Esophagus (tissue), 2 donors: Measurements from ENCODE around the gene WFS1. TPM values are rescaled to one million over a fixed set of nuclear protein-coding genes. Genes with fewer than 3 reads are reported as not detected.

Source experiments
- H3K27ac ChIP-seq, 2 donors: one replicate each; pipeline ENCODE4 v1.5.1; 2013; ENCODE audit warnings: low read depth in 2 of 2, mild to moderate bottlenecking in 2 of 2, inconsistent platforms in 1 of 2, low read length in 1 of 2, moderate library complexity in 1 of 2
- H3K27me3 ChIP-seq, 2 donors: one replicate each; pipeline ENCODE4 v1.6.1; 2013; ENCODE audit warnings: low read length in 2 of 2, control low read depth in 1 of 2, mild to moderate bottlenecking in 1 of 2; ENCODE audit not compliant: insufficient read depth in 2 of 2, control insufficient read depth in 1 of 2
- H3K36me3 ChIP-seq, 2 donors: one replicate each; pipeline ENCODE4 v1.6.1; 2013; ENCODE audit warnings: low read length in 1 of 2; ENCODE audit not compliant: control insufficient read depth in 2 of 2, insufficient read depth in 2 of 2
- H3K4me1 ChIP-seq, 2 donors: one replicate each; pipeline ENCODE4 v1.6.1; 2013; ENCODE audit warnings: low read length in 1 of 2; ENCODE audit not compliant: control insufficient read depth in 2 of 2, insufficient read depth in 2 of 2
- H3K4me3 ChIP-seq, 2 donors: one replicate each; pipeline ENCODE4 v1.5.1; 2013; ENCODE audit warnings: low read length in 2 of 2, mild to moderate bottlenecking in 2 of 2, low read depth in 1 of 2, moderate library complexity in 1 of 2
- H3K9me3 ChIP-seq, 2 donors: one replicate each; pipeline ENCODE4 v1.6.1; 2013; ENCODE audit warnings: mild to moderate bottlenecking in 2 of 2, low read depth in 1 of 2, low read length in 1 of 2, moderate library complexity in 1 of 2; ENCODE audit not compliant: control insufficient read depth in 2 of 2, insufficient read depth in 1 of 2
- WGBS, 2 donors: extraction: QIAGEN DNeasy Blood & Tissue Kit; methylation state at CpG; one replicate each; pipeline ENCODE4 v1.1.7; 2013; 5-methylcytosine and 5-hydroxymethylcytosine counted together
- polyA plus RNA-seq, 2 donors: library from polyadenylated mRNA; stranded (reverse); fragments of 200-250 nt; gene quantifications; one replicate each; pipeline ENCODE4 v1.2.3, GENCODE V29; 2013
- donor health status: healthy with polysubstance abuse.
- donor health status: Bipolar disorder and iron deficiency.

Gene WFS1
- 1 to 10 TPM; 4.6 to 8.2 TPM for polyA plus RNA-seq

- peak within 1 kb of the TSS; percentile 68 to 82 for H3K4me3 ChIP-seq
- H3K36me3 ChIP-seq: no peaks in the 10 kb centered on the region
- H3K4me1 ChIP-seq: peaks cover 3 to 15% of the 10 kb centered on the region in 2 donors
- 1% methylated on average over 68 to 104 of the region's 104 CpGs for WGBS, 2 donors
- no peaks in the 10 kb centered on the region for H3K9me3 ChIP-seq
- peak within 1 kb of the TSS; percentile 74 to 81 for H3K27ac ChIP-seq
- no peaks in the 10 kb centered on the region for H3K27me3 ChIP-seq
These were observed at the start of gene WFS1 for GRCh38 chr4:6269616-6270511. Gene WFS1 (plus strand): TSS chr4:6269850. CDS start chr4:6277456, 7,606 bp downstream.

GRCh38 chr4:6221301-6221850 is 48.3 kb upstream of the WFS1 start:
- H3K27ac ChIP-seq: no peak overlapping the region
- peak overlapping the region in 1 of 2 donors; percentile 17 for H3K4me3 ChIP-seq
- no peaks in the 10 kb centered on the region for H3K4me1 ChIP-seq
- WGBS, 2 donors: 14 to 17% methylated on average over 16 of the region's 16 CpGs
- H3K36me3 ChIP-seq: no peaks in the 10 kb centered on the region
- peaks cover 8 to 10% of the 10 kb centered on the region in 2 donors for H3K9me3 ChIP-seq
- peaks cover 6 to 7% of the 10 kb centered on the region in 2 donors for H3K27me3 ChIP-seq

DNA sequence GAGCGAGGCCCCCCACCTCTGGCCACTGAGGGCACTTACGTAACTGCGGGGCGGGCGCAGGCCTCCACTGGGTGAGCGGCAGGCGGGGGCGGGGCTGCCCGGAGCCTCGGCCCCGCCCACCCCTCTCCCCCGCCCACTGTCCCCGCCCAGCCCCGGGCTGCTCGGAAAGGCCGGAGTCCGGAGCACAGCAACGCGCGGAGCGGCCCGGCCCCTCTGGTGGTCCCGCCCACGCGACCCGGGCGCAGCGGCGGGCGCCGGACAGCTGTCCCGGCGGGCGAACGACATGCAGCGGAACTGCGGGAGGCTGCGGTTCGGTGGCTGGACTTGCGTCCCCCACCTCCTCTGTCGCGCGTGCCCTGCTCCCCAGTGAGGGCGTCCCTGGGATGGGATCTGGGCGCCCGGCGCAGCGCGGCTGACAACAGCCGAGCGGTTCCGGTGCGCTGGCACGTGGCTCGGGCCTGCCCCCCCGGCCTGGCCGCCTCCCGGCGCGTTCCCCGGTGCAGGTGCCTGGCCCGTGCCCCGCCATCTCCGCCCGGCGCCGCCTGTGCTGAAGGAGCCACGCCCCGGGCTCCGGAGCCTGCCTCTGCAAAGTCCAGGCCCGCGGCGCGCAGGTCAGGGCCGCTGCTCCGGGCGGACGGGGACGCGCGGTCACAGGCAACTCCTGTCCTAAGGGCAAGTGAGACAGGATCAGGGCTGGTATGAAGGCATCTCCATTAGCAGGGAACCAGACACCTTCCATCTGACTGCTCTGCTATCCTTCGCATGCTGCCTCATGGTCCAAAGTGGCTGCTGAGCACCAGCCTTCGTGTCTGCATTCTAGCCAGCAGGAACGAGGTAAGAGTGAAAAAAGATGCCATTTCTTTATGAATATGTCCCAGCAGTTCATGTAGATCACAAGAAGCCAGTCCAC is 47.5 kb upstream of the WFS1 start:
- H3K27me3 ChIP-seq: peaks cover 6 to 7% of the 10 kb centered on the region in 2 donors

GRCh38 chr4:6222761-6223292 is 46.8 kb upstream of the WFS1 start:
- peaks cover 6 to 7% of the 10 kb centered on the region in 2 donors for H3K27me3 ChIP-seq

More for the DNA sequence above, 47.5 kb upstream of the WFS1 start:
- no peaks in the 10 kb centered on the region for H3K36me3 ChIP-seq
- peak overlapping the region in 1 of 2 donors; percentile 17 for H3K4me3 ChIP-seq
- WGBS, 2 donors: 13 to 19% methylated on average over 78 to 84 of the region's 84 CpGs
- no peak overlapping the region for H3K27ac ChIP-seq
- no peaks in the 10 kb centered on the region for H3K4me1 ChIP-seq
- peaks cover 8 to 10% of the 10 kb centered on the region in 2 donors for H3K9me3 ChIP-seq

DNA sequence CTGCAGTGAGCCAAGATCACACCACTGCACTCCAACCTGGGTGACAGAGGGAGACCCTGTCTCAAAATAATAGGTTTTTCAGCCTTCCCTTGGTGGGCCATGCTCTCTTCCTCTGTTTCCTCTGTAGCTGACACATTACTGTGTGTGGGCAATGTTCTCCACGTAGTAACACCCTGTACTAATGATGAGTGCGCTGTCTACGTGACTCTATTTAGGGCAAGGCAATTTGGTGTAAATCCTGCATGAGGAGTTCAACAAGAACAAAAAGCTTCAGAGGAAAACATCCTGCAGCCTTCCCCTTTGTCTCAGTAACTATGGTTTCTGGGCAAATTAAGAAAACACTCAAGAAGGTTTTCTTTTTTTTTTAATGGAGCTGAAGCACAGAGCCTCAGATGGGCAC is 44.9 kb upstream of the WFS1 start:
- WGBS, 2 donors: 68 to 78% methylated on average over 3 of the region's 3 CpGs
- Histone ChIP-seq H3K27me3 (peaks cover 6 to 7% of the 10 kb centered on the region in 2 donors), H3K27ac (no peak overlapping the region), H3K4me3 (no peak overlapping the region), H3K9me3 (peaks cover 8 to 10% of the 10 kb centered on the region in 2 donors), H3K36me3 (no peaks in the 10 kb centered on the region), H3K4me1 (no peaks in the 10 kb centered on the region)

More at GRCh38 chr4:6222761-6223292, 46.8 kb upstream of the WFS1 start:
- H3K9me3 ChIP-seq: peaks cover 8 to 10% of the 10 kb centered on the region in 2 donors
- no peaks in the 10 kb centered on the region for H3K4me1 ChIP-seq
- H3K27ac ChIP-seq: no peak overlapping the region
- H3K4me3 ChIP-seq: no peak overlapping the region
- 62 to 65% methylated on average over 10 of the region's 10 CpGs for WGBS, 2 donors
- H3K36me3 ChIP-seq: no peaks in the 10 kb centered on the region

GRCh38 chr4:6225469-6225868 is 44.2 kb upstream of the WFS1 start:
- H3K27me3 ChIP-seq: peaks cover 6 to 7% of the 10 kb centered on the region in 2 donors
- 38 to 42% methylated on average over 7 of the region's 7 CpGs for WGBS, 2 donors

GRCh38 chr4:6226506-6226905 is 43.1 kb upstream of the WFS1 start:
- H3K4me1 ChIP-seq: no peaks in the 10 kb centered on the region
- peaks cover 6 to 7% of the 10 kb centered on the region in 2 donors for H3K27me3 ChIP-seq
- 89 to 90% methylated on average over 7 of the region's 7 CpGs for WGBS, 2 donors

More at GRCh38 chr4:6225469-6225868, 44.2 kb upstream of the WFS1 start:
- no peaks in the 10 kb centered on the region for H3K4me1 ChIP-seq
- peaks cover 8 to 13% of the 10 kb centered on the region in 2 donors for H3K9me3 ChIP-seq
- H3K36me3 ChIP-seq: no peaks in the 10 kb centered on the region
- H3K27ac ChIP-seq: no peak overlapping the region
- H3K4me3 ChIP-seq: no peak overlapping the region

GRCh38 chr4:6227412-6228157 is 42.1 kb upstream of the WFS1 start:
- 63 to 72% methylated on average over 12 of the region's 12 CpGs for WGBS, 2 donors
- no peak overlapping the region for H3K4me3 ChIP-seq
- no peaks in the 10 kb centered on the region for H3K4me1 ChIP-seq
- H3K36me3 ChIP-seq: no peaks in the 10 kb centered on the region
- peaks cover 0 to 1% of the 10 kb centered on the region in 2 donors for H3K27me3 ChIP-seq
- no peak overlapping the region for H3K27ac ChIP-seq
- H3K9me3 ChIP-seq: peaks cover 0 to 6% of the 10 kb centered on the region in 2 donors

More at GRCh38 chr4:6226506-6226905, 43.1 kb upstream of the WFS1 start:
- Histone ChIP-seq H3K36me3 (no peaks in the 10 kb centered on the region), H3K9me3 (peaks cover 8 to 13% of the 10 kb centered on the region in 2 donors), H3K27ac (no peak overlapping the region), H3K4me3 (no peak overlapping the region)
